Raji (cell line): ENCODE data around the gene GMPPA.

Experiments
- POLR2A ChIP-seq: IDR thresholded peaks from 2 replicates; pipeline ENCODE4 v1.6.1; 2011; ENCODE audit warnings: low read depth, low read length, control low read depth; ENCODE audit not compliant: insufficient read depth

The GMPPA gene

DNA sequence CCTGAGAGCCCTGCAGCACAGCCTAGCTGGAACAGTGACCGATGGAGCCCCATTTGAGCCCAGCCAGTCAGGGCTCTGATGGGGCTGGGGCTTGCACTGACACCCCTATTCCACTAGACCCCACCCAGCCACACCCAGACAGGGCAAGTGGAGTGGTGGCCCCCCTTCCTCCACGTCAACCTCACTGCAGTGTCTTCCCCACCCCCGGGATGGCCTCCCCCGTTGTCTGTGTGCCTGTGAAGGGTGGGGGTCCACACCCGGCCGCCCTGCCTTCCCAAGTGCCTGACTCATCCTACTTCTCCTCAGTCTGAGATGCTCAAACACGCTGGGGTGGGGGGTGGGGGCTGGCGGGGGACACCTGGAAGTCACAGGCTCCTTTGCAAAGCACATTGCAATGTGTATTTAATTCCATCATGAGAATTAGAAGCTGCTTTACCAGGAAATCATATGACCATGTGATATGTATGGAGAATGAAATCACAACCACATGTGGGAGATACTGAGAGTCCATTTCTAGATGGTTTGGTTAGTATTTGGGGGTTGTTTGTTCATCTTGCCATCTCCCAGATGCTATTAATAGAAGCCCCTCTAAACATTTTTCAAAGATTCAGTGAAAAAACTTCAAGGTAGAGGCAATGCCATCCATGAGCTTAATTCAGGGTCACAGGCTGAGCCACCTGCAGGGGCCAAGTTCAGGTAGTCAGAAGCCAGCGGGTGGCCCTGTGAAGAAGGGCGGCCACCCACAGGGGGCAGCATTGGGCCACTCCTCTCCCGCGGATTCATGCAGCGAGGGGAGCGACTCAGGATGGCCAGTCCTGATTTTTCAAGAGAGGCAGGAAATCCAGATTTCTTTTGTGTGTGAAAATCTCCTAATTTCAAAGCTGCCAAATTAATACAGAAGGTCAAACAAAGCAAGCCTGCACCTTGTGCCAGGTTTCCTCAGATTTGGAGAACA is 22.7 kb upstream of the GMPPA start:
- no peak for TF ChIP-seq POLR2A

DNA sequence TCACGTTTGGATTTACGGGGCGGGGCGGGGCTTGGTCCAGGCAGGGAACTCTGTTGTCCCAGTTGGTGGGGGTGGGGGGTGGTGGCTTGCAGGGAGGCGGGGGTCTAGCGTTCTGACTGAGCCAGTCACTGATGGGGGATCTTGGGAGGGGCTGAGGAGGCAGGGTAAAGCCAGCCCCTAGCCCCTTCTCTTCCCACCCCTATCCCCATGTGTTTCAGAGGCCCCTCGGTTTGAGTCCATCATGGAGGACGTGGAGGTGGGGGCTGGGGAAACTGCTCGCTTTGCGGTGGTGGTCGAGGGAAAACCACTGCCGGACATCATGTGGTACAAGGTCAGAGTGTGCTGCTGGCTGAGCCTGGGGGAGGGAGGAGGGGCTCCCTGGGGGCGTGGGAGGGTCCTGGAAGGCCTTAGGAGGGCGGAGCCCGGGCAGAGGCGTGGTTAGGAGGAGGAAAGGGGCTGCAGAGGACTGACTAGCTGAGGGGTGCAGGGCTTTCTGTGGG is 22.0 kb upstream of the GMPPA start:
- TF ChIP-seq POLR2A, result no peak

DNA sequence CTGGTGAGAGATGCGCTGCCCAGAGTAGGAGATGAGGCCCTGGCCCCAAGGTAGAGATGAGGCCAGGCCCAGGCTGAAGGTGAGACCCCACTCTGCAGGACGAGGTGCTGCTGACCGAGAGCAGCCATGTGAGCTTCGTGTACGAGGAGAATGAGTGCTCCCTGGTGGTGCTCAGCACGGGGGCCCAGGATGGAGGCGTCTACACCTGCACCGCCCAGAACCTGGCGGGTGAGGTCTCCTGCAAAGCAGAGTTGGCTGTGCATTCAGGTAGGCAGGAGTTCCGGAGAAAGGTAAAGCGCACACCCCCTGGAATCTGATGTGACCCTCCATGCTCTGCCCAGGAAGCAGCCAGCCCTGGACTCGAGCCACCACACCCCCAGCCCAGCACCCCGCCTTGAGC is 21.5 kb upstream of the GMPPA start:
- no peak for TF ChIP-seq POLR2A

DNA sequence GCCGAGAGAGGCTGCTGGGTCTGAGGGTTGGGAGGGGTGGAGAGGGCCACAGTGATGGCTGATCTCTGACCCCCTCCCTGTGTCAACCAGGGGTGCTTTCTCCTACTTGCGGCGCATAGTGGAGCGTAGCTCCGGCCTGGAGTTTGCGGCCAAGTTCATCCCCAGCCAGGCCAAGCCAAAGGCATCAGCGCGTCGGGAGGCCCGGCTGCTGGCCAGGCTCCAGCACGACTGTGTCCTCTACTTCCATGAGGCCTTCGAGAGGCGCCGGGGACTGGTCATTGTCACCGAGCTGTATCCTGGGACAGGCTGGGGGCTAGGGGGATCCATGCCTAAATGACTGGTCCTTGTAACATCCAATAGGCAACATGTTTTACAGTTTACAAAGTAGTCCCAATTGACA is 20.9 kb upstream of the GMPPA start:
- TF ChIP-seq POLR2A, result no peak

DNA sequence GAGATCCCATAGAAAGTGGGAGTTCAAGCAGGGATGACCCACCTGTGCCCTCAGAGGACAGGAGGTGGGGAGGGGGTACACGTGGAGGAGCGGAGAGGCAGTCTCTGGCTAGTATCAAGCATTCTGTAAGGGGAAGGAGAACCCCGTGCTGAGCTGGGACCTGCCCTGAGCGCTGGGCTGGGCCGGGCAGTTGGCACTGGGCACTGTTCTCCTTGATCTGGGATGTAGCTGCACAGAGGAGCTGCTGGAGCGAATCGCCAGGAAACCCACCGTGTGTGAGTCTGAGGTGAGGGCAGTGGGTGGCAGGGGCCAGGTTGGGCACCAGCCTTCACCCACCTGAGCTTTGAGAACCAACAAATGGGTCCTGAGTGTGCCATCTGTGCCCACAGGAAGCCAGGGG is 19.8 kb upstream of the GMPPA start:
- no peak for TF ChIP-seq POLR2A

DNA sequence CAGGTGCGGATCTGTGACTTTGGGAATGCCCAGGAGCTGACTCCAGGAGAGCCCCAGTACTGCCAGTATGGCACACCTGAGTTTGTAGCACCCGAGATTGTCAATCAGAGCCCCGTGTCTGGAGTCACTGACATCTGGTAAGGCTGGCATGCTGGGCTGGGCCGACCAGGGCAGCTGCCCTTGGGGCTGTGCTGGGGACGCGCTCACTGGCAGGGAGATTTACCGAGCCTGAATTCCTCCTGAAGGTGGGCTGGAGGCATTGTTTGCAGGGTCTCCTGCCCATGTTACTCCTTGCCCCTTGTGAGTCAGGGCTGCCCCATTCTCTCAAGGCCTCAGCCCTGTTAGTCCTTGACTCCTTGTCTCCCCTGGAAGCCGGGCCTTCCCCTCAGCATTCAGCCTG is 18.7 kb upstream of the GMPPA start:
- TF ChIP-seq POLR2A, result no peak

DNA sequence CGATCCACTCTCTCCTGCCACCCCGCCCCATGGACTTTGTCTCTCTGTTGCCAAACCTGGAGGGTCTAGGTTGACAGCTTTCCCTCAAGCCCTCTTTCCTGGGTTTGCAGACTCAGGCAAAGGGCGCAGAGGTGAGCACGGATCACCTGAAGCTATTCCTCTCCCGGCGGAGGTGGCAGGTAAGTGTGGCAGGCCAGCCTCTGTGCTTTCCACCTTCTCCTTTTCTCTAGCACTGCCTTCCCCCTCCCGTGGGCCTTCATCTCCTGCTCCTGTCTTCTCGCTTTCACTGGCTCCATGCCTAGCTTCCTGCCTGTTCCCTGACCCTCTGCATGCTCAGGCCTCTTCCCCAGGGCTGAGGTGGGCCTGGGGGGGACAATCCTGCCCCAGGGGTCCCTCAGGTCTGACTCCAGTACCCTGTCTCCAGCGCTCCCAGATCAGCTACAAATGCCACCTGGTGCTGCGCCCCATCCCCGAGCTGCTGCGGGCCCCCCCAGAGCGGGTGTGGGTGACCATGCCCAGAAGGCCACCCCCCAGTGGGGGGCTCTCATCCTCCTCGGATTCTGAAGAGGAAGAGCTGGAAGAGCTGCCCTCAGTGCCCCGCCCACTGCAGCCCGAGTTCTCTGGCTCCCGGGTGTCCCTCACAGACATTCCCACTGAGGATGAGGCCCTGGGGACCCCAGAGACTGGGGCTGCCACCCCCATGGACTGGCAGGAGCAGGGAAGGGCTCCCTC is 15.9 kb upstream of the GMPPA start:
- TF ChIP-seq POLR2A, result no peak

DNA sequence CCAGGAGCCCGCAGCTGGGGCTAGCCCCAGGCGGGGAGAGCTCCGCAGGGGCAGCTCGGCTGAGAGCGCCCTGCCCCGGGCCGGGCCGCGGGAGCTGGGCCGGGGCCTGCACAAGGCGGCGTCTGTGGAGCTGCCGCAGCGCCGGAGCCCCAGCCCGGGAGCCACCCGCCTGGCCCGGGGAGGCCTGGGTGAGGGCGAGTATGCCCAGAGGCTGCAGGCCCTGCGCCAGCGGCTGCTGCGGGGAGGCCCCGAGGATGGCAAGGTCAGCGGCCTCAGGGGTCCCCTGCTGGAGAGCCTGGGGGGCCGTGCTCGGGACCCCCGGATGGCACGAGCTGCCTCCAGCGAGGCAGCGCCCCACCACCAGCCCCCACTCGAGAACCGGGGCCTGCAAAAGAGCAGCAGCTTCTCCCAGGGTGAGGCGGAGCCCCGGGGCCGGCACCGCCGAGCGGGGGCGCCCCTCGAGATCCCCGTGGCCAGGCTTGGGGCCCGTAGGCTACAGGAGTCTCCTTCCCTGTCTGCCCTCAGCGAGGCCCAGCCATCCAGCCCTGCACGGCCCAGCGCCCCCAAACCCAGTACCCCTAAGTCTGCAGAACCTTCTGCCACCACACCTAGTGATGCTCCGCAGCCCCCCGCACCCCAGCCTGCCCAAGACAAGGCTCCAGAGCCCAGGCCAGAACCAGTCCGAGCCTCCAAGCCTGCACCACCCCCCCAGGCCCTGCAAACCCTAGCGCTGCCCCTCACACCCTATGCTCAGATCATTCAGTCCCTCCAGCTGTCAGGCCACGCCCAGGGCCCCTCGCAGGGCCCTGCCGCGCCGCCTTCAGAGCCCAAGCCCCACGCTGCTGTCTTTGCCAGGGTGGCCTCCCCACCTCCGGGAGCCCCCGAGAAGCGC is 15.0 kb upstream of the GMPPA start:
- TF ChIP-seq POLR2A, result no peak

DNA sequence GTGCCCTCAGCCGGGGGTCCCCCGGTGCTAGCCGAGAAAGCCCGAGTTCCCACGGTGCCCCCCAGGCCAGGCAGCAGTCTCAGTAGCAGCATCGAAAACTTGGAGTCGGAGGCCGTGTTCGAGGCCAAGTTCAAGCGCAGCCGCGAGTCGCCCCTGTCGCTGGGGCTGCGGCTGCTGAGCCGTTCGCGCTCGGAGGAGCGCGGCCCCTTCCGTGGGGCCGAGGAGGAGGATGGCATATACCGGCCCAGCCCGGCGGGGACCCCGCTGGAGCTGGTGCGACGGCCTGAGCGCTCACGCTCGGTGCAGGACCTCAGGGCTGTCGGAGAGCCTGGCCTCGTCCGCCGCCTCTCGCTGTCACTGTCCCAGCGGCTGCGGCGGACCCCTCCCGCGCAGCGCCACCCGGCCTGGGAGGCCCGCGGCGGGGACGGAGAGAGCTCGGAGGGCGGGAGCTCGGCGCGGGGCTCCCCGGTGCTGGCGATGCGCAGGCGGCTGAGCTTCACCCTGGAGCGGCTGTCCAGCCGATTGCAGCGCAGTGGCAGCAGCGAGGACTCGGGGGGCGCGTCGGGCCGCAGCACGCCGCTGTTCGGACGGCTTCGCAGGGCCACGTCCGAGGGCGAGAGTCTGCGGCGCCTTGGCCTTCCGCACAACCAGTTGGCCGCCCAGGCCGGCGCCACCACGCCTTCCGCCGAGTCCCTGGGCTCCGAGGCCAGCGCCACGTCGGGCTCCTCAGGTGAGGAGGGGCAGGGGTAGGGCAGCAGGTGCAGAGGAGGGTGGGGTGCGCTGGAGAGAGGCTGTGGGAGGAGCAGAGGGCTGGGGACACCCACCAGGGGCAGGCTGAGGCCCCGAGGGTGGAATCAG is 14.1 kb upstream of the GMPPA start:
- TF ChIP-seq POLR2A, result no peak

DNA sequence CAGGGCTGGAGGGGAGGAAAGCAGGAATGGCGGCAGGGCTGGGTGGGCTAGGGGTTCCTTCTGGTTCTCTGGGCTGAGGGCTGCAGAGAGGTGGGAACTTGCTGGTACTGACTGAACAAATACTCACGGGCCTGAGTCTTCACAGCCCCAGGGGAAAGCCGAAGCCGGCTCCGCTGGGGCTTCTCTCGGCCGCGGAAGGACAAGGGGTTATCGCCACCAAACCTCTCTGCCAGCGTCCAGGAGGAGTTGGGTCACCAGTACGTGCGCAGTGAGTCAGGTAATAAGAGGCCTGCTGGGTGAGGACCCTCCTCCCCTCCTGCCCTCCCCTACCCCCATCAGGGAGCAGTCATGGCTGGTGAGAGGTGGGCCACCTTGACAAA is 13.5 kb upstream of the GMPPA start:
- no peak for TF ChIP-seq POLR2A

DNA sequence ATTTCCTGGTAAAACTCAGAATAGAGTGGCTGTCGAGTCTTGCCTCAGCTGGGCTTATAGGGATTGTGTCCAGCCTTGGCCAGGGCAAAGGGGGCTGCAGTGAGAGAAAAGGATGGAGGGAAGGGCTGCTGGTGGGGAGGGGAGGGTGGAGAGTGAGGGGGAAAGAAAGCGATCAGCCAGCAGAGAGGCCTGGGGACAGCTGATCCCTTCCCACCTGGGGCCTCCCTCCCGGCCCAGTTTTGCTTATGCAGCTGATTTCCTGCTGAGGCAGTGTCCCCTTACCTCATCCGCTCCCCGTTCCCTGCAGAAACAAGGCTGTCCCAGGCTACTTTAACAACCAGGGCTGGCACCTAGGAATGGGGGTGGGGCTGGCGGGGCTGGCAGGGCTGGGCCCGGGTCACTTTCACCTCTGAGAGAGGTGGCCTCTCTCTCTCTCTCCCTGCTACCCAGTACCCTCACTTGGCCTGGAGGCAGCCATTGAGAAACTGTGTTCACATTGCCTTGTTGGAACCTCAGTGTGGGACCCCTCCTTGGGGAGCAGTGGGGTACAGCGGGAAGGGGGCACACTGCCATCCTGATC is 12.2 kb upstream of the GMPPA start:
- TF ChIP-seq POLR2A, result no peak

DNA sequence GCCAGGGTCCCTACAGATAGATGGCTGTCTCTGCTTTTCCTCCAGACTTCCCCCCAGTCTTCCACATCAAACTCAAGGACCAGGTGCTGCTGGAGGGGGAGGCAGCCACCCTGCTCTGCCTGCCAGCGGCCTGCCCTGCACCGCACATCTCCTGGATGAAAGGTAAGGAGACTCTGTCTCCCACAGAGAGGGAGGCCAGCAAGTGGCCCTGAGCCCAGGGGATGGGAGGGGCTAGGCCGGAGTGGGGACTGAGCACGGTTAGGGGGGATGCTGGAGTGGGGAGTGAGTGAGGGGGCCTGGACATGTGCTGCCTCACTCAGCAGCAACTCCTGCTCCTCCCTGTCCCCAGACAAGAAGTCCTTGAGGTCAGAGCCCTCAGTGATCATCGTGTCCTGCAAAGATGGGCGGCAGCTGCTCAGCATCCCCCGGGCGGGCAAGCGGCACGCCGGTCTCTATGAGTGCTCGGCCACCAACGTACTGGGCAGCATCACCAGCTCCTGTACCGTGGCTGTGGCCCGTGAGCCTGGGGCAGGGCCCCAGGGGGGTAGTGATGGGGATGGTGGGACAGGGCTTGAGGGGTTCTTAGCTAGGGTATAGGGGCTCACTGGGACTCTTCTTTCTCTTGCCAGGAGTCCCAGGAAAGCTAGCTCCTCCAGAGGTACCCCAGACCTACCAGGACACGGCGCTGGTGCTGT is 10.4 kb upstream of the GMPPA start:
- no peak for TF ChIP-seq POLR2A

DNA sequence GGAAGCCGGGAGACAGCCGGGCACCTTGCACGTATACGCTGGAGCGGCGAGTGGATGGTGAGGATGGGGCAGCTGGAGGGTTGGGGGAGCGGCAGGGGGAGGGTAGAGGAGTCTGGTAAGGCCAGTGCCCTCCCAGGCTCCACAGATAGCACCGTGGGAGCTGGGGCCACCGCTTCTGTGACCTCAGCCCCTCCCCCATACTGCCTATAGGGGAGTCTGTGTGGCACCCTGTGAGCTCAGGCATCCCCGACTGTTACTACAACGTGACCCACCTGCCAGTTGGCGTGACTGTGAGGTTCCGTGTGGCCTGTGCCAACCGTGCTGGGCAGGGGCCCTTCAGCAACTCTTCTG is 9.9 kb upstream of the GMPPA start:
- no peak for TF ChIP-seq POLR2A
